ENCODE data around the gene ACTR3C.

DNA sequence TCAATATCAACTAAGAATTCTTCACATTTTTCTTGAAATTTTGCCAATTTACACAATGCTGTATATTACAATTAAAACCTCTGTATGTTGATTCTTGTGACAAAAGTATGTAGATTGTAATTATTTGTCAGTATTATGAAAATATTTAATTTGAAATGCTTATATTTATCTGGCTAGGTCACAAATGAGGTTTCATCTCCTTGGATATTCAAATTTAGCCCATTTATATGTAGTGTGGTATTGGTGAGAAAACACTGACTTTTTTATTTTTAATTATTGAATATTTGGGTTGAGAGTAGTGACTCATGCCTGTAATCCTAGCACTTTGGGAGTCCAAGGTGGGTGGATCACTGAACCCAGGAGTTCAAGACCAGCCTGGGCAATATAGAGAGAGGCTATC is 21.0 kb upstream of the ACTR3C start:
- TF ChIP-seq POLR2A (IDR thresholded peaks at IDR 0.05) (no peak), EP300 (IDR thresholded peaks at IDR 0.05) (no peak)
- TF ChIP-seq, protein P1, sequence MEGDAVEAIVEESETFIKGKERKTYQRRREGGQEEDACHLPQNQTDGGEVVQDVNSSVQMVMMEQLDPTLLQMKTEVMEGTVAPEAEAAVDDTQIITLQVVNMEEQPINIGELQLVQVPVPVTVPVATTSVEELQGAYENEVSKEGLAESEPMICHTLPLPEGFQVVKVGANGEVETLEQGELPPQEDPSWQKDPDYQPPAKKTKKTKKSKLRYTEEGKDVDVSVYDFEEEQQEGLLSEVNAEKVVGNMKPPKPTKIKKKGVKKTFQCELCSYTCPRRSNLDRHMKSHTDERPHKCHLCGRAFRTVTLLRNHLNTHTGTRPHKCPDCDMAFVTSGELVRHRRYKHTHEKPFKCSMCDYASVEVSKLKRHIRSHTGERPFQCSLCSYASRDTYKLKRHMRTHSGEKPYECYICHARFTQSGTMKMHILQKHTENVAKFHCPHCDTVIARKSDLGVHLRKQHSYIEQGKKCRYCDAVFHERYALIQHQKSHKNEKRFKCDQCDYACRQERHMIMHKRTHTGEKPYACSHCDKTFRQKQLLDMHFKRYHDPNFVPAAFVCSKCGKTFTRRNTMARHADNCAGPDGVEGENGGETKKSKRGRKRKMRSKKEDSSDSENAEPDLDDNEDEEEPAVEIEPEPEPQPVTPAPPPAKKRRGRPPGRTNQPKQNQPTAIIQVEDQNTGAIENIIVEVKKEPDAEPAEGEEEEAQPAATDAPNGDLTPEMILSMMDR (IDR thresholded peaks at IDR 0.05) = no peak
